Liver (tissue), 9 donors: ENCODE data around the gene RNF222. TPM values are rescaled to one million over a fixed set of nuclear protein-coding genes. Genes with fewer than 3 reads are reported as not detected.

Experiments
- DNase-seq: peaks from one replicate; pipeline ENCODE4 v3.0.0-alpha.2; 2017; ENCODE audit warnings: low spot score
- H3K27ac ChIP-seq, 2 donors: one replicate each; pipeline ENCODE4 v1.7.0; 2013; ENCODE audit warnings: inconsistent platforms in 2 of 2, low read length in 2 of 2, control low read depth in 1 of 2, low read depth in 1 of 2, mild to moderate bottlenecking in 1 of 2
- H3K27me3 ChIP-seq, 4 donors: one replicate each; pipeline versions ENCODE4 v1.6.1 to v1.7.0; 2013; ENCODE audit warnings: low read length in 3 of 4, inconsistent platforms in 1 of 4, mild to moderate bottlenecking in 1 of 4, moderate library complexity in 1 of 4; ENCODE audit not compliant: control insufficient read depth in 4 of 4, insufficient read depth in 4 of 4
- H3K36me3 ChIP-seq, 4 donors: one replicate each; pipeline versions ENCODE4 v1.6.1 to v1.7.0; 2013; ENCODE audit warnings: low read length in 3 of 4, mild to moderate bottlenecking in 3 of 4, low read depth in 1 of 4, moderate library complexity in 1 of 4; ENCODE audit not compliant: control insufficient read depth in 4 of 4, insufficient read depth in 3 of 4
- H3K4me1 ChIP-seq, 4 donors: one replicate each; pipeline versions ENCODE4 v1.6.1 to v1.7.0; 2013; ENCODE audit warnings: low read length in 3 of 4, mild to moderate bottlenecking in 3 of 4, moderate library complexity in 1 of 4; ENCODE audit not compliant: control insufficient read depth in 4 of 4, insufficient read depth in 4 of 4
- H3K4me3 ChIP-seq, 3 donors: one replicate each; pipeline versions ENCODE4 v1.6.1 to v1.7.0; 2013; ENCODE audit warnings: low read length in 3 of 3, control low read depth in 1 of 3, low read depth in 1 of 3, mild to moderate bottlenecking in 1 of 3
- H3K9ac ChIP-seq, 2 donors: one replicate each; pipeline ENCODE4 v1.7.0; 2013; ENCODE audit warnings: low read length in 2 of 2, mild to moderate bottlenecking in 2 of 2, moderate library complexity in 2 of 2, control low read depth in 1 of 2, low read depth in 1 of 2
- H3K9me3 ChIP-seq, 4 donors: one replicate each; pipeline versions ENCODE4 v1.6.1 to v1.7.0; 2013; ENCODE audit warnings: low read length in 3 of 4; ENCODE audit not compliant: control insufficient read depth in 4 of 4
- ATF3 ChIP-seq: IDR thresholded peaks from 2 replicates; pipeline ENCODE4 v1.6.1; 2016; ENCODE audit warnings: antibody characterized with exemption
- CTCF ChIP-seq: fragments of 150-350 bp; IDR thresholded peaks from 2 replicates; pipeline ENCODE4 v1.5.1; 2017; ENCODE audit warnings: improper control_type of control experiment, low read depth, low read length; ENCODE audit not compliant: missing input control
- EGR1 ChIP-seq, 2 donors: IDR thresholded peaks; 2 replicates each; pipeline ENCODE4 v1.6.1; 2016 to 2018; ENCODE audit warnings: antibody characterized with exemption in 2 of 2, low read depth in 2 of 2
- FOXA1 ChIP-seq: IDR thresholded peaks from 2 replicates; pipeline ENCODE4 v1.6.1; 2016; ENCODE audit warnings: antibody characterized with exemption
- FOXA2 ChIP-seq: IDR thresholded peaks from 2 replicates; pipeline ENCODE4 v1.6.1; 2016; ENCODE audit warnings: antibody characterized with exemption
- GABPA ChIP-seq, 2 donors: IDR thresholded peaks in 1 of 2; conservative IDR thresholded peaks in 1 of 2; 2 replicates each; pipeline ENCODE4 v1.6.1; 2016; ENCODE audit warnings: antibody characterized with exemption in 2 of 2, mild to moderate bottlenecking in 1 of 2, moderate library complexity in 1 of 2
- HNF4A ChIP-seq, 2 donors: conservative IDR thresholded peaks; 2 replicates each; pipeline ENCODE4 v1.6.1; 2016; ENCODE audit warnings: antibody characterized with exemption in 2 of 2, mild to moderate bottlenecking in 2 of 2
- HNF4G ChIP-seq: IDR thresholded peaks from 2 replicates; pipeline ENCODE4 v1.6.1; 2016; ENCODE audit warnings: antibody characterized with exemption
- JUND ChIP-seq, 2 donors: IDR thresholded peaks; 2 replicates each; pipeline ENCODE4 v1.6.1; 2016; ENCODE audit warnings: antibody characterized with exemption in 2 of 2
- MAX ChIP-seq: IDR thresholded peaks from 2 replicates; pipeline ENCODE4 v1.6.1; 2016; ENCODE audit warnings: antibody characterized with exemption
- NR2F2 ChIP-seq: IDR thresholded peaks from 2 replicates; pipeline ENCODE4 v1.6.1; 2016; ENCODE audit warnings: antibody characterized with exemption
- RAD21 ChIP-seq, 2 donors: IDR thresholded peaks; 2 replicates each; pipeline ENCODE4 v1.6.1; 2016; ENCODE audit warnings: antibody characterized with exemption in 2 of 2, mild to moderate bottlenecking in 2 of 2
- REST ChIP-seq: IDR thresholded peaks from 2 replicates; pipeline ENCODE4 v1.6.1; 2016; ENCODE audit warnings: antibody characterized with exemption, mild to moderate bottlenecking
- RXRA ChIP-seq, 2 donors: IDR thresholded peaks; 2 replicates each; pipeline ENCODE4 v1.6.1; 2017 to 2018; ENCODE audit warnings: antibody characterized with exemption in 2 of 2, mild to moderate bottlenecking in 1 of 2
- SP1 ChIP-seq: IDR thresholded peaks from 2 replicates; pipeline ENCODE4 v1.6.1; 2018; ENCODE audit warnings: antibody characterized with exemption, mild to moderate bottlenecking
- TAF1 ChIP-seq: conservative IDR thresholded peaks from 2 replicates; pipeline ENCODE4 v1.6.1; 2016; ENCODE audit warnings: antibody characterized with exemption, mild to moderate bottlenecking
- YY1 ChIP-seq: IDR thresholded peaks from 2 replicates; pipeline ENCODE4 v1.6.1; 2016; ENCODE audit warnings: antibody characterized with exemption, mild to moderate bottlenecking
- ZBTB33 ChIP-seq: IDR thresholded peaks from 2 replicates; pipeline ENCODE4 v1.6.1; 2016; ENCODE audit warnings: antibody characterized with exemption
- WGBS: extraction: QIAGEN DNeasy Blood & Tissue Kit; methylation state at CpG from one replicate; pipeline ENCODE4 v1.1.7; 2013; 5-methylcytosine and 5-hydroxymethylcytosine counted together
- polyA plus RNA-seq, 2 donors: library from polyadenylated mRNA; stranded (reverse) in 1 of 2; unstranded in 1 of 2; fragments of 200-250 nt in 1 of 2; fragments of >200 nt in 1 of 2; fragmentation: Nextera tagmentation in 1 of 2; extraction: Ambion mirVana in 1 of 2; gene quantifications; one replicate each; pipeline versions ENCODE4 v1.2.1 to v1.2.3, GENCODE V29; 2013 to 2015
- total RNA-seq, 2 donors: library from RNA; depleted of rRNA; stranded (reverse); fragments of >200 nt; gene quantifications; one replicate each; pipeline ENCODE4 v1.2.3, GENCODE V29; 2014
- donor health status: healthy.
- donor health status: healthy.
- donor health status: healthy.
- donor health status: healthy.
- donor health status: healthy.

RNF222 gene
- total and polyA plus RNA-seq, 4 donors: not detected

DNA sequence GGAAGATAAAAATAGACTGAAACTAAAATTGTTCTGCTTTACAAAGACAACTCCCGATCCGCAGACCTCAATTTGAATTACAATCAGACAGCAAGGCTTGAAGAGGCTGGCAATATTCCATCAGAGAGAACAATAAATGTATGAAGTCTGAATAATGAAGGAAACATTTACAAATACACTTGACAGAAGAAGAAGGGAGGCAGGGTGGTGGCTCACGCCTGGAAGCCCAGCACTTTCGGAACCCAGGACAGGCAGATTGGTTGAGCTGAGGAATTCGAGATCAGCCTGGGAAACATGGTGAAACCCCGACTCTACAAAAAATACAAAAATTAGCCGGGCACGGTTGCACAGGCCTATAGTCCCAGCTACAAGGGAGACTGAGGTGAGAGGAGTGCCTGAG lies 43.4 kb downstream of the RNF222 start:
- WGBS: 87% methylated on average over 8 of the region's 8 CpGs
- H3K36me3 ChIP-seq: no peaks in the 10 kb centered on the region
- TF ChIP-seq TAF1 (no peak), REST (no peak), FOXA2 (no peak), ZBTB33 (no peak), RXRA (IDR thresholded peaks at IDR 0.05) (no peak), JUND (IDR thresholded peaks at IDR 0.05) (no peak), HNF4A (conservative IDR thresholded peaks at IDR 0.05) (no peak), MAX (no peak), EGR1 (IDR thresholded peaks at IDR 0.05; ENCODE audit: low read depth in 2 of 2) (no peak), FOXA1 (no peak), ATF3 (no peak), NR2F2 (no peak), GABPA (IDR thresholded peaks at IDR 0.05 in 1 of 2, conservative IDR thresholded peaks at IDR 0.05 in 1 of 2) (no peak), YY1 (no peak), RAD21 (IDR thresholded peaks at IDR 0.05) (no peak), SP1 (no peak), HNF4G (no peak), CTCF (no peak)
- no peaks in the 10 kb centered on the region for H3K27me3 ChIP-seq
- H3K4me3 ChIP-seq: no peak overlapping the region
- no peak for DNase-seq
- H3K27ac ChIP-seq: no peak overlapping the region
- no peaks in the 10 kb centered on the region for H3K4me1 ChIP-seq
- no peaks in the 10 kb centered on the region for H3K9me3 ChIP-seq
- H3K9ac ChIP-seq: no peak overlapping the region
